Brain microvascular endothelial cell (primary cell): ENCODE measurements around the gene STPG2.
"Not testable (repeated sequence)": the region's sequence is repeated elsewhere in the genome, so short reads cannot be mapped to it uniquely, and the experiment has no call there.

Source experiments
- DNase-seq: peaks from one replicate; pipeline ENCODE4 v3.0.0-alpha.2; 2020
- H3K27ac ChIP-seq: fragments of 250-450 bp; sonication (Bioruptor Pico); 2 replicates; pipeline ENCODE4 v1.5.1; 2020; ENCODE audit warnings: mild to moderate bottlenecking, moderate library complexity
- H3K27me3 ChIP-seq: fragments of 250-450 bp; sonication (Bioruptor Pico); replicated peaks from 2 replicates; pipeline ENCODE4 v1.5.1; 2020; ENCODE audit warnings: mild to moderate bottlenecking
- H3K36me3 ChIP-seq: fragments of 250-450 bp; sonication (Bioruptor Pico); replicated peaks from 2 replicates; pipeline ENCODE4 v1.5.1; 2020; ENCODE audit warnings: mild to moderate bottlenecking
- H3K4me3 ChIP-seq: 2 replicates; pipeline ENCODE4 v1.5.1; 2011; ENCODE audit warnings: low read depth, mild to moderate bottlenecking, control low read depth, low read length, moderate library complexity
- CTCF ChIP-seq: IDR thresholded peaks from 2 replicates; pipeline ENCODE4 v1.5.1; 2011; ENCODE audit warnings: low read depth, mild to moderate bottlenecking, moderate library complexity, low read length, control low read depth, inconsistent platforms; ENCODE audit errors: missing control alignments
- in situ Hi-C: cut with HindIII; loops from 2 replicates; pipeline ENCODE4 v1.10.0; 2017; ENCODE audit warnings: low sequenced_read_pairs, low pct_ligation_motif_present

The STPG2 gene

GRCh38 chr4:97582890-97583289 lies 560.4 kb downstream of the STPG2 start:
- Histone ChIP-seq H3K36me3 (no peaks in the 10 kb centered on the region), H3K27ac (no peak overlapping the region), H3K4me3 (no peak overlapping the region), H3K27me3 (no peaks in the 10 kb centered on the region)
- no peak for DNase-seq
- in situ Hi-C loops, result no loop called here
- TF ChIP-seq CTCF, result no peak

GRCh38 chr4:97577004-97577403 lies 566.3 kb downstream of the STPG2 start:
- no peak for TF ChIP-seq CTCF
- no peak for DNase-seq
- no peak overlapping the region for H3K4me3 ChIP-seq
- in situ Hi-C loops, result no loop called here
- no peak overlapping the region for H3K27ac ChIP-seq
- H3K36me3 ChIP-seq, result no peaks in the 10 kb centered on the region
- no peaks in the 10 kb centered on the region for H3K27me3 ChIP-seq

GRCh38 chr4:97560009-97560408 lies 583.3 kb downstream of the STPG2 start:
- no peak overlapping the region for H3K27ac ChIP-seq
- H3K4me3 ChIP-seq, result no peak overlapping the region
- H3K27me3 ChIP-seq, result no peaks in the 10 kb centered on the region

GRCh38 chr4:97558204-97558778 lies 585.0 kb downstream of the STPG2 start:
- in situ Hi-C loops, result no loop called here
- DNase-seq, result no peak
- Histone ChIP-seq H3K27me3 (no peaks in the 10 kb centered on the region), H3K27ac (no peak overlapping the region), H3K36me3 (no peaks in the 10 kb centered on the region), H3K4me3 (no peak overlapping the region)
- TF ChIP-seq CTCF, result no peak

More at GRCh38 chr4:97560009-97560408, 583.3 kb downstream of the STPG2 start:
- no peak for DNase-seq
- H3K36me3 ChIP-seq, result no peaks in the 10 kb centered on the region
- in situ Hi-C loops, result no loop called here
- TF ChIP-seq CTCF, result no peak

GRCh38 chr4:97550637-97551036 lies 592.6 kb downstream of the STPG2 start:
- in situ Hi-C loops, H3K36me3 ChIP-seq, H3K27ac ChIP-seq, H3K4me3 ChIP-seq, H3K27me3 ChIP-seq, DNase-seq: not testable (repeated sequence)

GRCh38 chr4:97548943-97549583 lies 594.2 kb downstream of the STPG2 start:
- H3K27me3 ChIP-seq, result no peaks in the 10 kb centered on the region
- in situ Hi-C loops, result no loop called here
- H3K4me3 ChIP-seq, result no peak overlapping the region
- H3K36me3 ChIP-seq, result no peaks in the 10 kb centered on the region
- TF ChIP-seq CTCF, result no peak
- H3K27ac ChIP-seq, result no peak overlapping the region
- DNase-seq, result no peak
